Esophagus squamous epithelium (tissue), 5 donors: ENCODE measurements around the gene CD93. TPM values are rescaled to one million over a fixed set of nuclear protein-coding genes. Genes with fewer than 3 reads are reported as not detected.
A peak's percentile ranks its signal among the peaks of the same experiment; 100 is the strongest.

Experiments used
- DNase-seq: peaks from one replicate; lab custom pipeline; 2025; lab: John Stamatoyannopoulos, UW
- H3K27ac ChIP-seq, 4 donors: fragments of 200-600 bp; sonication (generic); one replicate each; pipeline ENCODE4 v1.5.1; 2016 to 2019; ENCODE audit warnings: mild to moderate bottlenecking in 1 of 4
- H3K27me3 ChIP-seq, 4 donors: fragments of 200-600 bp; sonication (generic); 1 replicate in 3 of 4; 2 replicates in 1 of 4; pipeline versions ENCODE4 v1.5.1 to v1.6.0; 2017 to 2021; ENCODE audit warnings: antibody characterized with exemption in 1 of 4
- H3K36me3 ChIP-seq, 3 donors: fragments of 200-600 bp; sonication (generic); one replicate each; pipeline ENCODE4 v1.5.1; 2016 to 2019
- H3K4me1 ChIP-seq, 3 donors: fragments of 200-600 bp; sonication (generic); one replicate each; pipeline ENCODE4 v1.5.1; 2017 to 2019
- H3K4me3 ChIP-seq, 4 donors: fragments of 200-600 bp; sonication (generic); 1 replicate in 3 of 4; 2 replicates in 1 of 4; pipeline ENCODE4 v1.5.1; 2016 to 2019; ENCODE audit warnings: mild to moderate bottlenecking in 2 of 4, moderate library complexity in 1 of 4
- H3K9me3 ChIP-seq, 3 donors: fragments of 200-600 bp; sonication (generic); one replicate each; pipeline ENCODE4 v1.5.1; 2016 to 2019
- CTCF ChIP-seq, 6 experiments: fragments of 450-650 bp in 4 of 6; fragments of 200-600 bp in 2 of 6; sonication (generic) in 2 of 6; IDR thresholded peaks; one replicate each; pipeline ENCODE4 v1.5.1; 2016 to 2019; ENCODE audit warnings: antibody characterized with exemption in 6 of 6, mild to moderate bottlenecking in 4 of 6, moderate library complexity in 4 of 6
- POLR2A ChIP-seq, 4 donors: fragments of 450-650 bp; IDR thresholded peaks; one replicate each; pipeline ENCODE4 v1.6.1; 2017; ENCODE audit warnings: antibody characterized with exemption in 4 of 4, mild to moderate bottlenecking in 4 of 4, moderate library complexity in 3 of 4
- WGBS, 2 donors: methylation state at CpG; one replicate each; pipeline ENCODE4 v1.1.5; 2018; 5-methylcytosine and 5-hydroxymethylcytosine counted together
- intact Hi-C: fragments of 100-400 bp; cut with DNase I; formaldehyde crosslinking; loops from one replicate; pipeline ENCODE4 v1.15.0; 2022
- total RNA-seq, 4 donors: library from RNA; depleted of rRNA; stranded (reverse); fragments of >200 nt; gene quantifications; one replicate each; pipeline ENCODE4 v1.1.0, GENCODE V29; 2016
- donor health status: DM: yes; HTN: yes; CAD: no.

The CD93 gene
- total RNA-seq, 4 donors from 2014 or later, result 4.5 to 22.9 (median 14.6) TPM

DNA sequence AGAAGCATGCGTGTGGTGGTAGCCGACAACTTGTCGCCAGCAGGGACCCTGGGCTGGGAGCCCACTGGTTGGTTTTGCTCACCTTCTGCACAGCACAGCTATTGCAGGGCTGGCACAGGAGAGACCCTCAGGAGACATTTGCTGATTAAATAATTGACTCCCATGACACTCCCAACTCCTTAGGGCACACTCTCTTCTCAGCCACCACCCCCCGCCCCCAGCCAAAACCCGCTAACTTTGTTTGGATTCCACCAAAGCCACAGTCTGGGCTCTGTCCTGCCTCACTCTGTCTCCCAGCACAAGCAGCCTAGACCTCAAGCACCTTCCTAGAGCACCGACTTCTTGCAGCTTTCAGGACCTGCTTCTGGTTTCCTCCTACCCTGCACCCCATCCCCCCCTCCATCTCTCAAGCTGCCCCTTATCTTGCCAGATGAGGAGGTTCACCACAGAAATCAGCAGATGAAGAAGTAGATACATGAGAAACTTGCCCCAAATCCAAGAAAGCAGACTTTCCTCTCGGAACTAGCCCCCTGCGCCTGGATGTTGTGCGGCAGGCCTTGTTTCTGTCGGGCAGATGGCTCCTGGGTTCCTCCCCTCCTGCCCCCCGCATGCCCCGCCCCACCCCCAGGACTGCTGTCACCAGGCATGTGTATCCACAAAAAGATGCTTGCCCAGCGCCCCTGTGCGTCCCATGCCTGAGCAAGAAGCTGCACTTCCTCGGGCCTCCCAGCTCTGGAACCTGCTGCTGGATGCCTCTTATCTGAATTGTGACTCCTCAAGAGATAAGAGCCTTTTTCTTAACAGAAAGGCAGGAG is 35.0 kb upstream of the CD93 start:
- Histone ChIP-seq H3K27ac (peak overlapping the region in 3 of 4 donors; percentile 3 to 83 (median 75)), H3K27me3 (no peaks in the 10 kb centered on the region), H3K4me1 (peaks cover 27 to 87% (median 57%) of the 10 kb centered on the region in 3 donors), H3K4me3 (no peak overlapping the region), H3K36me3 (no peaks in the 10 kb centered on the region), H3K9me3 (no peaks in the 10 kb centered on the region)
- intact Hi-C loops, result no loop called here
- TF ChIP-seq POLR2A (IDR thresholded peaks at IDR 0.05), result no peak
- TF ChIP-seq CTCF (IDR thresholded peaks at IDR 0.05), result no peak
- 80 to 89% methylated on average over 5 to 12 of the region's 15 CpGs for WGBS, 2 donors
- no peak for DNase-seq

- no peaks in the 10 kb centered on the region for H3K9me3 ChIP-seq
- peaks cover 27 to 84% (median 56%) of the 10 kb centered on the region in 3 donors for H3K4me1 ChIP-seq
- TF ChIP-seq POLR2A (IDR thresholded peaks at IDR 0.05) (no peak), CTCF (IDR thresholded peaks at IDR 0.05) (no peak)
- peak overlapping the region; percentile 75 to 83 (median 80) for H3K27ac ChIP-seq
- no peak for DNase-seq
- H3K36me3 ChIP-seq, result no peaks in the 10 kb centered on the region
- H3K4me3 ChIP-seq, result no peak overlapping the region
- intact Hi-C loops, result no loop called here
- H3K27me3 ChIP-seq, result no peaks in the 10 kb centered on the region
- WGBS, 2 donors, result 79 to 86% methylated on average over 4 to 6 of the region's 7 CpGs
Observed at GRCh38 chr20:23120261-23120660, 34.1 kb upstream of the CD93 start.

DNA sequence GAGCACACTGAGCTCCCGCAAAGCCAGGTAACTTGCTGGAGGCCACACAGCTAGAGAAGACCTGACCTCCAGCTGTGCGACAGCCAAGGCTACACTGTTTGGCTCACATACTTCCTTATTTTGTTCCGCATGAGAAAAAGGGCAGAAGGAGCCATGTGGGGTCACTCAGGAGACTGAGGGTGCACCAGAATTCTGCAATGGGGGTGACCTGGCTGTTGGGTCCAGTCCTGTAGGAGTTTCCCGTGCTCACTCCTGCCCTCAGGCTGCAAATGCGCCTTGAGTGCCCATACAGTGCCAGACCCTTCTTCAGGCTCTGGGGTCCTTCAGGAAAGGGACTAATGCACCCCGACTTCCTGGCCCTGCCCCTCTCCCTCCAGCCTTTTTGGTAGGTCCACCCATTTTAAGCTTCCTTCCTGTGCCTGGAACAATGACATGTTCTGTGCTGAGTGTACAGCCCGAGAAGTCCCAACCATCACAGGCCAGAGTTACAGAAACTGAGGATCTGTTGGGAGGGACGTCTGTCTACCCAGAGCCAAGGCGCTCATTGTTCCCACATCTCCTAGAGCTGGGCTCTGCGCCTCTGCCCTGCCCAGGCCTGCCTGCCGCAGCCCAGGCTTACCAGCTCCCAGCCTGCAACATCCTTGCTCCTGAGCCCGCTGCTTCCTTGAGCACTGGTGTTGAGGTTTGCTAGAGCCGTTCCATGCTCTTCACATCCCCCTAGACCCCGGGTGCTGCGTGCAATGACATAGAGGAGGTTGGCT is 33.5 kb upstream of the CD93 start:
- Histone ChIP-seq H3K4me1 (peaks cover 27 to 79% (median 53%) of the 10 kb centered on the region in 3 donors), H3K4me3 (no peak overlapping the region), H3K36me3 (no peaks in the 10 kb centered on the region), H3K27ac (peak overlapping the region; percentile 75 to 83 (median 80)), H3K27me3 (no peaks in the 10 kb centered on the region), H3K9me3 (no peaks in the 10 kb centered on the region)
- intact Hi-C loops, result no loop called here
- DNase-seq, result no peak
- WGBS, 2 donors, result 40 to 62% methylated on average over 8 to 14 of the region's 15 CpGs
- TF ChIP-seq CTCF (IDR thresholded peaks at IDR 0.05) (no peak), POLR2A (IDR thresholded peaks at IDR 0.05) (no peak)

- H3K4me1 ChIP-seq, result peaks cover 28 to 80% (median 55%) of the 10 kb centered on the region in 3 donors
Observed at GRCh38 chr20:23118766-23119165, 32.6 kb upstream of the CD93 start.

More at GRCh38 chr20:23118766-23119165, 32.6 kb upstream of the CD93 start:
- Histone ChIP-seq H3K4me3 (no peak overlapping the region), H3K27me3 (no peaks in the 10 kb centered on the region), H3K27ac (peak overlapping the region; percentile 75 to 83 (median 80)), H3K36me3 (no peaks in the 10 kb centered on the region), H3K9me3 (no peaks in the 10 kb centered on the region)
- TF ChIP-seq CTCF (IDR thresholded peaks at IDR 0.05) (no peak), POLR2A (IDR thresholded peaks at IDR 0.05) (no peak)
- WGBS, 2 donors, result 65 to 72% methylated on average over 4 to 6 of the region's 9 CpGs
- intact Hi-C loops, result no loop called here
- no peak for DNase-seq
